ENCODE data around the gene DAG1.

The DAG1 gene

DNA sequence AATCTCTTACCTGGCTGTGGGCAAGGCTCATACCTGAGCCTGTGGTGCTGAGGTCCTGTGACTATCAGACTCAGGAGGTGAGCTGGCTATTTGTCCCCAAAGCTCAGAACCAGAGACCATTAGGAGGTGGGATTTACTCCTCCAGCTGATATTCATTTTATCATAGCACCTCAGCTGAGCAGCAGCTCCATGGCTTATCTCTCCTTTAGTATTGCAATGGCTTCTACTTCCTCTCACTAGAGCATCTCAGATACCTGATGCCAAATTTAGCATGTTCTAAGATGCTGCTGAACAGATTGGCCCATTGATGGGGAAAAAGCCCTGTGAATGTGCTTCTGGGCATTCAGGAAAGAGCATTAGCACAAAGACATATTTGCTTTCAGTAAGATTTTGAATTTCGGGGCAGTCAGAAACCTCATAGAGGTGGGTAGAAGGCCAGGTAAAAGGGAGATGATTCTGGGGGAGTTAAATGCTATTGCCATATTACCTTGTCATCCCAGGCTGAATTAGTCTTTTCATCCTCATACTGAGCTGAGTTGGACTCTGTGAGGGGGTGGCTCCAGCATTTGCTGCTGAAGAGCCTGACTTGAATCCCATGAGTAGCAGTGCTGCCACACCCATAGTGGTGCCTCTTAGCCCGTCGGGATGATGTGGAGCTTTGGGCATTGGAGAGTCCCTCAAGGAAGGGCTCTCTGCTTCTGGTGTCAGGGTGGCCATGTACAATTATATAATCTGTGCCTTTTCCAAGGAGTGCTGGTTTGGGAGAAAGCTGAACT lies 86.6 kb downstream of the DAG1 start:
- no peak for DNase-seq

DNA sequence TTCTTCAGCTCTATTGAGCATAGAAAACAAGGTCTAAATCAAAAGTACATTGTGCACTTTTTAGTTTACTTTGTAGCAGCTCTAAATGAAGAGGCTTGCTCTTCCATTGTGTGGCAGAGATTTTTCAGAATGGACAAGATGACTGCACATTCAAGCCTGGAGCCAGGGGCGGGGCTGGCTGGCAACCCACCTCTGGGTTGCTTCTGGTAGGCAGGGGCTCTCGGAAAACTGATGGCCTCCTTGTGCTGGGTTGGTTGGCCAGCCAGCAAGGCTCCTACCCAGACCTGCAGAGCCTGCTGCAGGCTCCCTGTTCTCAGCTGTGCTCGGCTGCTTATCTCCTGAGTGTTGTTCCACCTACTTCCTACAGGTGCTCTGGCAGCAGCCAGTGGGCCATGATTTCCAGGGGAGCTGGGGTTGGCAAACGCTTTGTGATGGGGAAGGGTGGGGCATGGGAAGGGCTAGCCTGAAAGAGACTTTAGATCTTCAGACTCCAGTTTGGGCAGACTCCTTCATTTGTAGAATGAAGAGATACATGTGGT lies 93.0 kb downstream of the DAG1 start:
- DNase-seq, result no peak

DNA sequence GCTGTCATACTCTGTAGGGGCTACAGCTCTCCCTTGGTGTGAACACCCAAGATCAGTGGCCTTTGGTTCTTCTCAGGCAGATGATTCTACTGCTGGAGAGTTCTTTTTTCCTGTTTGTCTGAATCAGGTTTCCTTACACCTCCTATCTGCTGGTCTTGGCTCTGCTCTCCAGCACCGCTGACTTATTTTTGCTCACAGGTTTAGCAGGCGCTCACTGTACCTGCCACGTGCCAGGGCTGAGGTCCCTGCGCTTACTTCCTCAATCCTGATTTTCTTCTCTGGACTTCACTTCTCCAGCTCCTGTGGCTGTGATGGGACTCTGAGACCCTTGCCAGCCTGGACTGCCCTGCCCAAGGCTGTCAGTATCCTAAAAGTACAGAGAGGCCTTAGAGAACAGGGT lies 93.7 kb downstream of the DAG1 start:
- DNase-seq, result no peak

DNA sequence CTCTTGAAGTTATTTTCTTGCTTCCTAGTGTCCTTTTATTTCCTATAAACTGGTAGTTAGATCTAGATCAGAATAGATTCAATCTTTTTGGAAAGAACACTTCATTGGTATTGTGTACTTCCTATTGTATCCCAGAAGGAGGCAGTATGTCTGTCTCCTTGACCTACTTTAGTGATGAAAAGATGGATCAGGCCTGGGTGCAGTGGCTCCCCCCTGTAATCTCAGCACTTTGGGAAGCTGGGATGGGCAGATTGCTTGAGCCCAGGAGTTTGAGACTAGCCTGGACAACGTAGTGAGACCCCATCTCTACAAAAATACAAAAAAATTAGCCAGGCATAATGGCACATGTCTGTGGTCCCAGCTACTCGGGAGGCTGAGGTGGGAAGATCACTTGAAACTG lies 96.2 kb downstream of the DAG1 start:
- no peak for DNase-seq

GRCh38 chr3:49567406-49567805 lies 97.3 kb downstream of the DAG1 start:
- DNase-seq, result no peak

- DNase-seq, result no peak
Measured at GRCh38 chr3:49568965-49569364, 98.9 kb downstream of the DAG1 start.

DNA sequence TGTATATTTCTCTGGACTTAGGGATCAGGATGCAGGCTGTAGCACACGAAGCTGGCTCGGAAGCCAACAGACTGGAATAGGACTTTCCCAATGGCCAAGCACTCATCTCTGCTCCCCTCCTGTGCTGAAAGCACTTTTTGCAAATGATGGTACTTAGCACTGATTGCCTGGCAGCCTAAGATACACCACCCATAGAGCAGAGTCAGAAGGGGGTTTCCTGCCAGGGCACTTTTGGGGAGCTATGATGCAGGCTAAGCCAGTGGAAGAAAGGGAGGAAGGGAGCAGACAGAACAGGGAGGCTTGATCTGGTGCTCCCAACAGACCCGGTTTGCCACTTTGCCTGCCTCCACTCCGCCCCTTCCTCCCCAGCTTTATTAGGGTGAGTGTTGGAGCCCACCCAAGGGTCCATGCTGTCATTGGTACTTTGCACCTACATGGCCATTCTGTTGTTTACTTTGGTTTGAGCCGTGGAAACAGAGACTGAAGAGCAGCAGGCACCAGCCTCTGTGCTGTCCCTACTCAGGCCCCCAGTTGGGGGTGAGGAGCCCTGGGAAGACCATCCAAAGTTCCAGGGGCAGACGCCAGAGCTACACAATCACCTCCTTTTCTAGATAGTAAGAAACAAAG lies 100.1 kb downstream of the DAG1 start:
- no peak for DNase-seq

DNA sequence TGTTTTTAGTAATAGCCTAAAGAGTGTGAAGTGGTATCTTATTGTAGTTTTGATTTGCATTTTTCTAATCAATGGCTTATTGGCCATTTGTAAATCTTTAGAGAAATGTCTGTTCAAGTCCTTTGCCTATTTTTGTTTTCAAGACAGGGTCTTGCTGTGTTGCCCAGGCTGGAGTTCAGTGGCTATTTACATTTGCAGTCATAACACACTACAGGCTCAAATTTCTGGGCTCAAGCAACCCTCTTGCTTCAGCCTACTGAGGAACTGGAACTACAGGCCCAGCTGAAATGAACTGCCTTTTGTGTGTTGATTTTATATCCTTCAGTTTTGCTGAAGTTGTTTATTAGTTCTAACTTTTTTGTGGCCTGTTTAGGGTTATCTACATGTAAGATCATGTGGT lies 112.1 kb downstream of the DAG1 start:
- DNase-seq, result no peak
